HG03432 (cell line): ENCODE measurements around the gene CSNK2A2.
A peak's percentile ranks its signal among the peaks of the same experiment; 100 is the strongest.

Source experiments
- ATAC-seq: cut with Tn5 transposase; IDR thresholded peaks from one replicate; pipeline ENCODE4 v1.9.1; 2021; ENCODE audit warnings: mild to moderate bottlenecking, moderate library complexity; ENCODE audit not compliant: unreplicated experiment

Gene CSNK2A2

GRCh38 chr16:58114827-58115825, 82.8 kb downstream of the CSNK2A2 start:
- ATAC-seq: no peak

- ATAC-seq: no peak
Observed at GRCh38 chr16:58111302-58111627, 86.6 kb downstream of the CSNK2A2 start.

- ATAC-seq: no peak
Observed at GRCh38 chr16:58110571-58111301, 87.2 kb downstream of the CSNK2A2 start.

GRCh38 chr16:58109881-58110280, 88.0 kb downstream of the CSNK2A2 start:
- no peak for ATAC-seq

GRCh38 chr16:58109330-58109729, 88.6 kb downstream of the CSNK2A2 start:
- ATAC-seq: peak; percentile 59
